ENCODE measurements around the gene RCE1.

RCE1 gene

DNA sequence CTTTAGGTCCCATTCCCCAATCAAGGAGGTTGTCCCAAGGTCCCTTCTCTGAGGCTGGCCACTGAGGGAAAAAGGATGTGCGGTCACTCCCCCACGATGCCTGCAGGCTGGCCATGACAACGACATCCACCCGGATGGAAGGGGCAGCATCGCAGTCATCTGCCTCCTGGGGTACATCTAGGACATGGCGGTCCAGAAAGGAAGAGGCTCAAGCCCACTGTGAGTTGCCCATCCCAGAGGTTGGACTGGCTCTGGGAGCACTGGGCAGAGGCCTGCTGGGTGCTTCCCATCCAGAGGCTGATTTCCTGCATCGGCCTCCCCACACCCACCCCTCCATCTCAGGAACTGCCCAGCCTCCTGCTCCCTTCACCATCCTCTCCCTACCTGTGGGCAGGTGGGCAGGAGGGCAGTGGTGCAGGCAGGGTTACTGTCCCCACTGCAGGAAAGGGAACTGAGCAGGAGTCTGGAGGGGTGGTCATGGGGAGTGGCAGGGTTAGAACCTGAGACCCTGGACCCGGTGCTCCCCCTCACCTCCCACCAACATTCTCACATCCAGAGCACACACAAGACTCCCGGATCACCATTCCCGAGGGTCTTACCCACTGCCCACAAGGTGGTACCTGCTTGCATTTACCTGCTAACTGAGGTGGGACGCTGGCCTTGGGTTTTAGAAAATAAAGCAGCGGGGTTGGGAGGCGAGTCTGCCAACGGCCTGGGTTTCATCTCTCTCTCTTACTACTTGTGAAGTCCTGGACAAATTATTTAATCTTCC is 4.4 kb downstream of the RCE1 start:
- Histone ChIP-seq H3K4me3 (no peak overlapping the region), H3K27ac (no peak overlapping the region), H3K36me3 (ENCODE audit: insufficient read depth, low read length) (peaks cover 10% of the 10 kb centered on the region; the same call in 1 of the 2 replicates), H3K9ac (ENCODE audit: insufficient read length) (no peak overlapping the region), H3K9me3 (ENCODE audit: low read depth, low read length) (no peaks in the 10 kb centered on the region)
- TF ChIP-seq EZH2 (IDR thresholded peaks at IDR 0.05) (no peak), FOXP2 (optimal IDR thresholded peaks at IDR 0.05; ENCODE audit: control extremely low read depth, extremely low read length, insufficient read depth) (no peak), POLR2AphosphoS5 (IDR thresholded peaks at IDR 0.05; ENCODE audit: borderline replicate concordance, low read depth, low read length) (no peak)
- DNase-seq (ENCODE audit: low read depth, low spot score) = no peak

- no peak overlapping the region for H3K9ac ChIP-seq (ENCODE audit: insufficient read length)
- no peak overlapping the region for H3K4me3 ChIP-seq
- DNase-seq (ENCODE audit: low read depth, low spot score) = no peak
- H3K9me3 ChIP-seq (ENCODE audit: low read depth, low read length) = no peaks in the 10 kb centered on the region
- TF ChIP-seq EZH2 (IDR thresholded peaks at IDR 0.05) (no peak), POLR2AphosphoS5 (IDR thresholded peaks at IDR 0.05; ENCODE audit: borderline replicate concordance, low read depth, low read length) (no peak), FOXP2 (optimal IDR thresholded peaks at IDR 0.05; ENCODE audit: control extremely low read depth, extremely low read length, insufficient read depth) (no peak)
- H3K27ac ChIP-seq = no peak overlapping the region
- H3K36me3 ChIP-seq (ENCODE audit: insufficient read depth, low read length) = peaks cover 10% of the 10 kb centered on the region; the same call in 1 of the 2 replicates
Observed at GRCh38 chr11:66848671-66849500, 5.6 kb downstream of the RCE1 start.

GRCh38 chr11:66849501-66850234 is 6.4 kb downstream of the RCE1 start:
- no peaks in the 10 kb centered on the region for H3K9me3 ChIP-seq (ENCODE audit: low read depth, low read length)
- H3K36me3 ChIP-seq (ENCODE audit: insufficient read depth, low read length) = peaks cover 10% of the 10 kb centered on the region; the same call in 1 of the 2 replicates
- H3K9ac ChIP-seq (ENCODE audit: insufficient read length) = no peak overlapping the region
- TF ChIP-seq EZH2 (IDR thresholded peaks at IDR 0.05) (no peak), POLR2AphosphoS5 (IDR thresholded peaks at IDR 0.05; ENCODE audit: borderline replicate concordance, low read depth, low read length) (no peak), FOXP2 (optimal IDR thresholded peaks at IDR 0.05; ENCODE audit: control extremely low read depth, extremely low read length, insufficient read depth) (no peak)
- H3K27ac ChIP-seq = no peak overlapping the region
- no peak overlapping the region for H3K4me3 ChIP-seq
- no peak for DNase-seq (ENCODE audit: low read depth, low spot score)

GRCh38 chr11:66850235-66850587 is 7.0 kb downstream of the RCE1 start:
- DNase-seq (ENCODE audit: low read depth, low spot score) = no peak
- H3K9ac ChIP-seq (ENCODE audit: insufficient read length) = no peak overlapping the region
- H3K4me3 ChIP-seq = no peak overlapping the region
- no peak overlapping the region for H3K27ac ChIP-seq
- peaks cover 10% of the 10 kb centered on the region; the same call in 1 of the 2 replicates for H3K36me3 ChIP-seq (ENCODE audit: insufficient read depth, low read length)
- no peak for TF ChIP-seq POLR2AphosphoS5 (IDR thresholded peaks at IDR 0.05; ENCODE audit: borderline replicate concordance, low read depth, low read length)
- no peak for TF ChIP-seq EZH2 (IDR thresholded peaks at IDR 0.05)
- TF ChIP-seq FOXP2 (optimal IDR thresholded peaks at IDR 0.05; ENCODE audit: control extremely low read depth, extremely low read length, insufficient read depth) = no peak
- no peaks in the 10 kb centered on the region for H3K9me3 ChIP-seq (ENCODE audit: low read depth, low read length)

- H3K4me3 ChIP-seq = no peak overlapping the region
- H3K9me3 ChIP-seq (ENCODE audit: low read depth, low read length) = no peaks in the 10 kb centered on the region
- TF ChIP-seq POLR2AphosphoS5 (IDR thresholded peaks at IDR 0.05; ENCODE audit: borderline replicate concordance, low read depth, low read length) (no peak), FOXP2 (optimal IDR thresholded peaks at IDR 0.05; ENCODE audit: control extremely low read depth, extremely low read length, insufficient read depth) (no peak), EZH2 (IDR thresholded peaks at IDR 0.05) (no peak)
- DNase-seq (ENCODE audit: low read depth, low spot score) = no peak
- peaks cover 7% of the 10 kb centered on the region; the same call in 1 of the 2 replicates for H3K36me3 ChIP-seq (ENCODE audit: insufficient read depth, low read length)
- no peak overlapping the region for H3K9ac ChIP-seq (ENCODE audit: insufficient read length)
- no peak overlapping the region for H3K27ac ChIP-seq
Observed at GRCh38 chr11:66850588-66851238, 7.5 kb downstream of the RCE1 start.

GRCh38 chr11:66851239-66851596 is 8.0 kb downstream of the RCE1 start:
- Histone ChIP-seq H3K9ac (ENCODE audit: insufficient read length) (no peak overlapping the region), H3K27ac (no peak overlapping the region), H3K36me3 (ENCODE audit: insufficient read depth, low read length) (peaks cover 3% of the 10 kb centered on the region; the same call in 1 of the 2 replicates), H3K4me3 (no peak overlapping the region), H3K9me3 (ENCODE audit: low read depth, low read length) (no peaks in the 10 kb centered on the region)
- TF ChIP-seq FOXP2 (optimal IDR thresholded peaks at IDR 0.05; ENCODE audit: control extremely low read depth, extremely low read length, insufficient read depth) = no peak
- DNase-seq (ENCODE audit: low read depth, low spot score) = no peak

DNA sequence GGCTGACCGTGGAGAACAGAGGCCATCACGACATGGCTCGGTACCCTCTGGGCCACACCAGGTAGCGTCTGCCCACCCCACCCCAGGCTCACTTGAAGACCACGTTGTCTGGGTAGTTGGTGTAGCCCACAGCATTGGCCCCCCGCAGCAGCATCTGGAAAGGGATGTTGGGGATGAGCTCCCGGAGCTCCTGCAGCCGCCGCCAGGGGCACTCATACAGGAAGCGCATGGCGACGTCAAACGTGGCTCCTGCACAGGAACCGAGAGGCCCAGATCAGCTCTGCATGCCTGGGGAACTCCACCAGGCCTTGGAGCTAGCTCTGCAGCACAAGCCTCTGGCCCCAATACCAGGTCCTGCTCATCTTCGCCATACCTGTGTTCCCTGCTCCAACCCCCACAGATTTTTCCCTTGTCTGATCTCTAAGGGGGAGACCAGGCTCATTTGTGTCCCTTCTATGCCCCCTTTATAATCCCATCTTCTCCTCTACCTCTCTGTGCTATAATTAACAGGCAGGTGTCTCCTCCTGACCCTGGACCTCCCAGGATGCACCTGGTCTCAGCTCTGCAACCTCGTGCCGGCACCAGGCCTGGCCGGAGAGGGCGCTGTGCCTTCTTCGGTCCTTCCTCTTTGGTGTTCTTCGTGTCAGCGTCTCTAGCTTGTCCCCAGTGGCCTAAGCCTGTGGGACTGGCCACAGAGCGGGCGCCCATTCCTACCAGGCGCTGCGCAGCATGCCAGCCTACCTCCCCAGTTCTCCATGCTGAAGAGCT is 8.6 kb downstream of the RCE1 start:
- no peak for DNase-seq (ENCODE audit: low read depth, low spot score)
- TF ChIP-seq POLR2AphosphoS5 (IDR thresholded peaks at IDR 0.05; ENCODE audit: borderline replicate concordance, low read depth, low read length) = no peak
- TF ChIP-seq FOXP2 (optimal IDR thresholded peaks at IDR 0.05; ENCODE audit: control extremely low read depth, extremely low read length, insufficient read depth) = no peak
- no peak for TF ChIP-seq EZH2 (IDR thresholded peaks at IDR 0.05)
- H3K4me3 ChIP-seq = no peak overlapping the region
- H3K36me3 ChIP-seq (ENCODE audit: insufficient read depth, low read length) = no peaks in the 10 kb centered on the region; the same call in 1 of the 2 replicates
- no peaks in the 10 kb centered on the region for H3K9me3 ChIP-seq (ENCODE audit: low read depth, low read length)
- H3K9ac ChIP-seq (ENCODE audit: insufficient read length) = no peak overlapping the region
- H3K27ac ChIP-seq = no peak overlapping the region

Measured in SK-N-MC (cell line).